Fibroblast of gingiva (primary cell): ENCODE data around the gene TRMU.

Experiments
- DNase-seq: peaks from one replicate; pipeline ENCODE4 v3.0.0-alpha.2; 2011; ENCODE audit warnings: low read depth

Gene TRMU

DNA sequence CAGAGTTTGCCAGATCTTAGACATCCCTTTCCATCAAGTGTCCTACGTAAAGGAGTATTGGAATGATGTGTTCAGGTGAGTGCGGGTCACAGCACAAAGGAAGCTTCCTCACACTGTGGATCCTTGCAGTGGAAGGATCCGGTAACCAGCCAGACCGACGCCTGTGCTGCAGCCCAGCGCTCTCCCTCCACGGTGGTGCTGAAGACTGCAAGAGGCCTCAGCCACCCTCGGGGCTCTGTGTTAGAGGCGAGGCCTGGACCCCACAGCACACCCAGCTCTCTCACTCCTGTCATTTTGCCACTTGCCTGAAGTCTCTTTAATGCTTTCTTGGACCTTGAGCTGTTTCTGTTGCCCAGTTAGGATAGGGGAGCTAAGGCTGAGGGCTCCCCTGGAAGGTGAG is 2.4 kb downstream of the TRMU start:
- no peak for DNase-seq

DNA sequence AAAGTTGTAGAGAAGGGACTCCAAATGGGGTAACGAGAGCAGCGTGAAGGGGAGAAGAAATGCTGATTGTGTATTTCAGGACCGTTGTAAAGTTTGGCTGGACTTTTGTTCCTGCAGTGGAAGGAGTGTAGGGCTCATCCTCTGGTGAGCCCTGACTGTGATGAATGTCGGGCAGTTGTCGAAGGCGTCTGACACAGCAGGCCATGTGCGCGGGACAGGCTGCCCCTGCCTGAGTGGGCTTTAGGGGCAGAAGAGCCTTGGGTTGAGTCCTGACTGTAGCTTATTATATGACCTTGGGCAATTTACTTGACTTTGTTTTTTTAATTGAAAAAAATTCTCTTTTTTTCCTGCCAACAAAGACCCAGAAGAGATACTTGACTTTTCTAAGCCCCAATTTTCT is 3.1 kb downstream of the TRMU start:
- DNase-seq = no peak

DNA sequence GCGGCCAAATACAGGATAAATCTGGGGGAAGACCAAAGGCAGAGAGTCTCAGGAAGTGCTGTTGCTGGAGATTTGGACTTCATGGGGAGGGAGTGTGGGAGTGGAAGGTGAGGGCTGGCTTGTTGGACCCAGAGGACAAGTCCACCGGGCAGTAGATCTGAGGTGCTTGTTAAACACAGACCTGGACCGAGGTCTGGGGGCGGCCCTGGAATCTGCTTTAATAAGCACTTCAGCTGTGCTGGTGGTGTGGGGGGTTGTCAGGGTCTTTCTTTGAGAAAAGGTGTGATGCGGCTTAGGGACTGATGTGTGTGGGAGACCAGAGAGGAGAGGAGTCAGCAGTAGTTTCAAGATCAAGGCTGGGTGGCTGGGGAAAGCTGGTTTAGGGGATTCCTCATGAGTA is 4.4 kb downstream of the TRMU start:
- no peak for DNase-seq

DNA sequence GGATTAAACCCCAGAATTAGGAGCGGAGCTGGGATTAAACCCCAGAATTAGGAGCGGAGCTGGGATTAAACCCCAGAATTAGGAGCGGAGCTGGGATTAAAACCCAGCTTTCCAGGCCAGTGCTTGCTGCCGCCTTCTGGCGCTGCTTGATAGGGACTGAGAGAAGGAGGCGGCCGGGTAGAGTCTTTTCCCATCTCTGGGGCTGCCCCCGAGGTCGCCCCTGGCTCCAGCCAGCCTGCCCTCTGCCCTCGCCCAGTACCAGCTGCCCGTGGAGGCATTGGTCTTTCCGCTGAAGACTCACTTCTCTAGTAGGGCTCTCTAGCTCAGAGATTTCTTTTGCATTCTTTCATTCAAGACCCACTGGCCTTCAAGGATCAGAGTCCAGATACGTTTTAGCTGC is 5.2 kb downstream of the TRMU start:
- DNase-seq = no peak

DNA sequence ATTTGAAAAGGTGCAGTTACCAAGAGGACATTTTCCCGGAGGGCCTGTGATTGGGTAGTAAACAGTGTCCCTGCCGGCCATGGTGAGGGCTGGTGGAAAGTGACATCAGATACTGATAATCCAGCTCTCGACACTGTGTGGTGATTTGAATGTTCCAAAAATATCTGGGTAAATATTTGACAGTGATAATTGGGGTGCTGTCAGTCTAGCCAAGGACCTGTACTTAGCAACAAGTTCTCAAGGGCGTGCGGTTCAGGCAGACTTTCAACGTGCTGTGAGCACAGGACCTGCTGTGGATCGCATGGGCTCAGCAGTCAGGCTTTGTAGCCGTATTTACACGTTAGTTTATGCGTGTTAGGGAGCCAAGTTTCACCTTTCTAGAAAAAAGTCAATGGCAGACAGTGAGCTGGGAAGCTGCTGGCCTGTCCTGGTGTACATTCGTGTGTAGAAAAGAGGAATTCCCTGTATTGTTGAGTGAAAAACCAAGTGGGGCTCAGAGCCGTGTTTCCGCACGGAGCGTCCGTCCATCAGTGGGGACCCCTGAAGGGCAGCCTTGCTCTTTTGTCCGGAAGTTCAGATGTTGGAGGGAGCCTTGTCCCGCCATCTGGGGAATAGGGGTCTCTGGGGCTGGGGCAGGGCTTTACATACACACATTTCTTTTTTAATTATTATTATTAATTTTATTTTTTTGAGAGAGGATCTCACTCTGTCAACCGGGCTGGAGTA is 11.3 kb downstream of the TRMU start:
- DNase-seq = no peak

DNA sequence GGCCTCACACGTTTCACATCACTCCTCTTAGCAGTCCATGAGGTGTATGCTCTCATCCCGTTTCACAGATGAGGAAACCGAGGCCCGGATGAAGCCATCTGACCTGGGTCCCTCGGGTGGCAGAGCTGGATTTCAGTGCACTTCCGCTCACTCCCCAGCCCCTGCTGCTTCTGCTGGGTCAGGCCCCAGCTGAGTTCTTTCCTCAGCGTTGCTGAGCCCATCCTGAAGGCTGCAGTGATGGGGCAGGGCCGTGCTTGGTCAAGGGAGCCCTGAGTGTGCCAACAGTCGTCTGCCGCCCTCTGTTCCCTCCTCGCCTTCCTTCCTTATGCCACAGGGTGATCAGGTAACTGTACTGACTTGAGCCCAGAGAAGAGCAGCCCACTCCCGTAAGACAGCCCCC is 12.1 kb downstream of the TRMU start:
- DNase-seq = no peak

DNA sequence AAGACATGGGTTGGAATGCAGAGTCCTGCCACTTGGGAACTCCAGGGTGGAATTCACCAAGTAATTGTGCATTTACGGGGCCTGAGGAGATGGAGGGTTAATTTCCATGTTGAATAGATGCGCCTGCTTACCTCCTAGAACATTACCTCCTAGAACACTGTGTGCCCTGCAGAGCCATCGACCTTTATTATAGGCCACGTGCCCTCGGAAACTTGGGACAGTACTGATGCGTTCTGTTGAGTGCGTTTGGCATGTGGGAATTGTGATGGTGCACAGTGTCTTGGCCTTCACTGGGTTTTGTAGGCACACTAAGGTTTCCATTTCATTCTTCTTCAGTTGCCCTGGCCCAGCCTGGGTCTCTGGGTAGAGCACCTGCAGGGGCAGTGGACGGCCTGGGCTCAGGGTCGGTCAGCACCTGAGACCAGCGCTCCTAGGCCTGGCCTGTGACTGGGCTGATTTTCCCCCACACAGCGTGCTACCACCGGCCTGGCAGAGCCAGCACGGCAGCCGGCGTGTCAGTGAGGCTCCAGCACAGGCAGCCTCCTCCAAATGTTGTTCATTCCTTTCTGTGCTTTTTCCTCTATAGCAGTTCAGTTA is 12.7 kb downstream of the TRMU start:
- no peak for DNase-seq

DNA sequence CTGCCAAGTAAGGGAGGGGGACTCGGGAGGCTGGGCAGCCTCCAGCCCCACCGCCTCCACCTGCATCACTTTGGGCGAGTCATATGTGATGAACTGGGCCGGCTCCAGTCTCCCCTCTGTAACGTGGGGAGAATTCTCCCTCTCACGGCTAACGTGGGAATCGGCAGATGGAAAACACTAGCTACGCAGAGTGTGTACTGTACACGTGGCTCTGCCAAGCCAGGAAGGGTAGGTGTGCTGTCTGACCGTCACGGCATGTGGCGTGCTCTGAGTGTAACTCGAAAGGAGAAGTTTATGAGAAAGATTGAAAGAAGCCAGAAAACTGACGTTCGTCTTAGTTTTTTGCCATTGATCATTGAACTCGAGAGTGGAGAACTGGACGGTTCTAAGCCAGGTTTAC is 13.7 kb downstream of the TRMU start:
- no peak for DNase-seq

DNA sequence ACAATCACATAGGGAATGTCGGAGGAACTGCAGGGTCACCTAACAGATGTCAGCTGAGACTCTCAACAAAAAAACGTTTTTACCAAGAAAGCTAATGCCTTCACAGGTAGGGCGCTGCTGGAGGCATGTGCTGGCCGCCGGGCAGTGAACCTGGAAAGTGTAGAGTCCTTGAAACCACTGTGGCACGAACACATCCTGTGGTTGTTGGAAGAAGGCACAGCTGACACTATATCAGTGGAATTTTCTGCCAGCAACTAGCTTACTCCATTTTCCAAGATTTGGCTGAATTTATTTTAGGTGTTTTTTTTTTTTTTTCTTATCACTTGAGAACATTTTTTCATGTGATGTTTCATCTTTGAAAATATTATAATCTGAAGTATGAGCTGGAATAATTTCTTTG is 14.2 kb downstream of the TRMU start:
- DNase-seq = no peak

DNA sequence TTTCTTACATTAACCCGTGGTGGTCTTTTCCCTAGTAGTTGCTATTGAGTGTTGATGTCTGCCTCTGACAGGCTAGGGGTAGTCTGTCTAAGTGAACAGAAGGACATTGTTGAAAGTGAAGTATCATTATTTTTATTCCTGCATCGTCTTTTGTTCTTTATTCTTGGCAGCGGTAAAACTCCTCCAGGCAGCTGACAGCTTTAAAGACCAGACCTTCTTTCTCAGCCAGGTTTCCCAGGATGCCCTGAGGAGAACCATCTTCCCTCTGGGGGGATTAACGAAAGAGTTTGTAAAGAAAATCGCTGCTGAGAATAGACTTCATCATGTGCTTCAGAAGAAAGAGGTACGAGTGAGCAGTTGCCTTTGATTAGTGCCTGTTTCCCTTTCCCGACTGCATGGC is 14.6 kb downstream of the TRMU start:
- no peak for DNase-seq

DNA sequence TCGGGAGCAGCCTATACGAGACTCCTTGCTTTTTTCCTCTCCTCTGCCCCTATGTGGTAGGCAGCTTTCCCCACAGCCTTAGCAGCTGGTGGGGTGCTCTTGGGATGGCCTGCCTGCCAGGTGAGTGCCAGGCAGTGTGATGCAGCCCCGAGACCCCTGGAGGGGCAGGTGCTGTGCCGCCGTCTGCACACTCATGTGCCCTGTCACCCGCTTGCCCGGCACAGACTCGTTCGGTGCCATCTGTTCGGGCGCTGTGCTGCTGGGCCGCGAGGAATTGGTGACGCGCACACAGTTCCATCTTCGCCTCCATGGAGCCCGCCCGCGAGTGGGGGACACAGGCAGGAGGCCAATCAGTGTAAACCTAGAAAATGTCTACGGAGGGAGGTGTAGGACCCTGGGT is 15.1 kb downstream of the TRMU start:
- no peak for DNase-seq

DNA sequence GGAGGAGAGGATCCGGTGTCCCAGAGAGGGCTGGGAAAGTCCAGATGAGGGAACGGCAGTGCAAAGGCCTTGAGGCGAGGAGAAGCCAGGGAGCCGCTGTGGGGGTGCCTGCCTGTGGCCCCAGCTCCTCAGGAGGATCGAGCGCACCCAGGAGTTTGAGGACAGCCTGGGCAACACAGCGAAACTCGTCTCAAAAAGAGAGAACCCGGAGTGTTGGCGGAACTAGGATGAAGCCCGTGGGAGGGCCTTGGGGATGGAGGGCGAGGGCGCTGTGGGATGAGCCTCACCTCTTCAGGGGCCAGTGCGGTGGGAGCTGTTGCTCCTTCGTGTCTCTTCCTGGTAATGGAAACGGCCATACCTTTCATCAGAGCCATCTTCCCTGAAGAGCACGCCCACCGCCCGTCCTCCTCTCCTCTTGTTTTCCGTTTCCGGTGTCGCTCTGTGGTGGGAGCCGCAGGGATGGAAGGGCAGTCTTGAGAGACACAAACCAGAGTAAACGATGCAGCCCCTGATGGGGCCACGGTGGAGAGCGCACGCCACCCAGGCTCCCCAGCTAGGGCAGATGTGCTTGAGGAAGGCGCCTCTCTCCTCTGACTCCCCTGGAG is 15.7 kb downstream of the TRMU start:
- no peak for DNase-seq

DNA sequence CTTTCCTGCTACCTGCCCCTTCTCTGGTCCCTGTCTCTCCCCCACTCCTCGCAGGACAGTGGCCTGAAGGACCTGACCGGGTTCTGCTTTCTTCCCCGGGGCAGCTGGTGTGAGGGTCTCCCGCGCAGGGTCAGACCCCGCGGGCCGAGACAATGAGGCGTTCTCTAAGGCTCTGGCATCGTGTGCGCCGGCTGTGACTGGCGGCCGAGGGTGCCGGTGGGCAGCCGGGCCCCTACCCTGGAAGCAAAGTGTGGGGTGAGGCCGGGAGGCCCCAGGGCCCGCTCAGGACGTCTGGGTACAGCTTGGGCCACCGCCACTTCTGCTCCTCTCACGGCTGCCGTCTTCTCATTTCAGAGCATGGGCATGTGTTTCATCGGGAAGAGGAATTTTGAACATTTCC is 16.3 kb downstream of the TRMU start:
- no peak for DNase-seq

DNA sequence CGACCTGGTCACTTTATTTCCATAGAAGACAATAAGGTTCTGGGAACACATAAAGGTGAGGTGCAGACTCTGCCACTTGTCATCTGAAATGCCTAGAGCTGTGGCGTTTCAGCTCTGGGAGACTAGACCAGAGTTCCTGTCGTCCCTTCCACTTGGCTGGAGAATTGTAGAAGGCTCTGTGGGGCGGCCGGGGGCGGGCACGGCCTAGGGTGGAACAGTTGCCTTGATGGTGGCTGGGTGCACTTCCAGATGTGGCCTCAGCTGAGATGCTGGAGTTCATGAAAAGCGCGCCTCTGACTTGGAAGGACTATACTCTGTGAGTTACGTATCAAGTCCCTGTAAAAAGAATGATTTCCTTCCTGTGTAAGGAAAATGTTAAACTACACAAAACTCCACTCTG is 16.8 kb downstream of the TRMU start:
- DNase-seq = no peak

DNA sequence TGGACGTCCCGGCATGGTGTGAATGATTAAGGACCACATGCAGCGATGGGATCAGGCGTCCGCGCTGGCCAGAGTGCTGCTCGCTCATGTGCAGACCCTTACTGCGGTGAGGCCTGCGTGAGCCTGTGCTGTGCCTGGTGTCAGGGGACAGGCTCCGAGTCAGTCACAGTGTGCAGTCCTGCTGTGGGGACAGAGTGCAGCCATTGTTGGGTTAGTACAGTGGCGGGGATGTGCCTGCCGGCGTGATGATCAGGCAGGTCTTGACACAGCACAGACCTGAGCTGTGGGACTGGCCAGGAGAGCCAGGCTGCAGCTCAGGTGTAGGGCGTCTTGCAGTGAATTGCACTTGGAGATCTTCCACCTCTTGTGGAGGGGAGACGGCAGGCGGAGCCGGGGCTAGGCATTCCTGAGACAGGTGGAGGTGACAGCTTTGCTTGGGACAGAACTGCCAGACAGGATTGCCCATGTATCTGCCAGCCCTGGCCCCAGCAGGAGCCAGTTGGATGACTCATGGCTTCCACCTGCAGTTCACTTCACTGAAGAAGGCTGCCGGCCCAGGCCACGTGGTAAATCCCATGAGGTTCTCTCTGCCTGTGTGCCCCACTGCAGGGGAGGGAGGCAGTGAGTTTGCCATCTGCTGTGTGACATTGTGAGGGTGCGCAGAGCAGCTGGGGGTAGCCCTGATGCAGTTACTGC is 17.3 kb downstream of the TRMU start:
- DNase-seq = no peak

DNA sequence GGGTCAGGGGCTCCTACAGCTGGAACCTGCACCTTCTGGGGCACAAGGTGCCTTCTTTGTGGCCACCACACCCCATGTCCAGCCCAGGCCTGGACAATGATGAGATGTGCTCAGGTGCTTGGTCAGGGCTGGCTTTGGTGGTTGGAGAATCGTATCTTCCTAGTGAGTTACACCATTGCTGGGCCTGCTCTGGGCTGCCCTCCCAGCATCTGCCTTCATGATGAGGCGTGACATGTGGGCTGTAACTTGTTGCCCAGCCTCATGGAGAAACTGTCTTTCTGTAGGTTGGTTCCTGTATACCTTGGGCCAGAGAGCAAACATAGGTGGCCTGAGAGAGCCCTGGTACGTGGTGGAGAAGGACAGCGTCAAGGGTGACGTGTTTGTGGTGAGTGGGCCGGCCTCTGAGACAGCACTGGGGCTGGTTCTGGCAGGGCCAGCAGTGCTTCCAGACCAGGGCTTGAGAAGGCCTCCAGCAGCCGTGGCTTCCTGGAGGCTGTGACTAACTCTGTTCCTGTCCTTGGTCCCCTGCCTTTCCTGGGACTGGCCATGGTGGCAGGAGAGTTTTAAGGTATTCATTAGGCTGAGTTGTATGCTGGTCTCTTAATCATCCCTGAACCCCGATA is 18.1 kb downstream of the TRMU start:
- no peak for DNase-seq

DNA sequence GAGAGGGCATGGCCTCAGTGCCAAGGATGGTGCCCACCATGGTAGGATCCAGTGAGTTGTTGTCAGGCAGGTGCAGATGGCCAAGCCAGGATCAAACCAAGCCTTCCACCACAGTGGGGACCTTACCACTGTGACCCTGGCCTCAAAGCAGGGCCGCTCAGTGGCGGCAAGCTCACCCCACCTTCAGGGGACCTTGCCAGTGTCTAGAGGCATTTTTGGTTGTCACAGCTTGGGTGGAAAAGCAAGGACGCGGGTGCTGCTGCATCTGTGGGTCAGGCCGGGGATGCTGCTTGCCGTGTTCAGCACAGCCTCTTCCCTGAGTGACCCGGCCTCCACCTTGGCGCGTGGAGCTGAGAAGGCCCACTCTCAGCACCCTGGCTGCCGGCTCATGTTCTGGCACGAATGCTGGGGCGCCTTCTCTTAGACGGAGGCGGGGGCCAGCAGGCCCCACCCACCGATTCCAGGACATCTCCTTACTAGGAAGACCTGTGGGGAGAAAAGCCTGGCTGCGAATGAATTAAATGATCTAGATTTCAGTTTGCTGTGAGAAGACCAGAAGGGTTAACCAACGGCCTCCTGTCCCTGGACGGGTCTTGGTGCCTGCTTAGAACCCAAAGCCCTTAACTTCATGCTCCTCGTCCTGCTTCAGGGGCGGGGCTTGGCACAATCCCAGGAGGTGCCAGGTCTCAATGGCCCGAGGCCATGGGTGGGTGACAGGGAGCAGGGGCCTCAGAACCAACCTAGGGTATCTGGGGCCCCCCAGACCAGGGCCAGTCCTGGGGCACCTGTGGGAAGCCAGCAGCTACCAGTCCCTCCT is 18.9 kb downstream of the TRMU start:
- DNase-seq = no peak

DNA sequence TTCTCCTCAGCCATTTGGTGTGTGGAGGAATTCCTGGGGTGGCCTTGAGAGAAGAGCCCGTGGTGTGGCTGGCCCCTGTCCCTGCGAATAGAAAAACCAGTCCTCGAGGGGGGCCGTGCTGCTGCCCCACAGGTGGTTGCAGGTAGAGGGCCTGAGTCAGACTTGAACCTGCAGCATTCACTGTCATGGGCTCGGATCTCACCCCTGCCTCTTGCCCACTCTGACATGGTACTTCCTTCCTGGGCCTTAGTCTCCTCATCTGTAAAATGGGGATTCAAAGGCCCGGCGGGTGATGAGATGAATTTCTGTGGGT is 19.4 kb downstream of the TRMU start:
- no peak for DNase-seq

DNA sequence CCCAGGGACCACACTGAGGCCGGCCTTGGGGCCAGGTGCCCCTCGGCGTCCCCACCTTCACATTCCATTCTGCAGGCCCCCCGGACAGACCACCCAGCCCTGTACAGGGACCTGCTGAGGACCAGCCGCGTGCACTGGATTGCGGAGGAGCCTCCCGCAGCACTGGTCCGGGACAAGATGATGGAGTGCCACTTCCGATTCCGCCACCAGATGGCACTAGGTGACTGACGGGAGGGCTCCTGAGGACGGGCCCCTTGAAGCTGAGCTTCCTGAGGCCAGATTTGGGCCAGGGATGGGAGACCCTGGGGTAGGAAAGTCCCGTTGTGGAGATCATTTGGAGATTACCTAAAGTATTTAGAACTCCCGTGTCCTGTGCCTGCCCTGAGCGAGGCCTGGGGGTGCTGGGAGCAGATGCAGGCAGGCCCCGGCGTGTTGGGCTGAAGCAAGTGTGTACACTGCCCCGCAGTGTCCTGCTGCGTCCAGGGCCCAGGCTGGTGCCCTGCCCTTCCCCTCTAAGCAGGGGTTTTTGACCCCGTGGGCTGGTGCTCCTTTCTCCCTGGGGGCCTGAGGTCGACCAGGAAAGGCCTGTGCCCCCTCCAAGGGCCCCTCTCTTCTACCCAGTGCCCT is 20.0 kb downstream of the TRMU start:
- DNase-seq = peak; percentile 40

DNA sequence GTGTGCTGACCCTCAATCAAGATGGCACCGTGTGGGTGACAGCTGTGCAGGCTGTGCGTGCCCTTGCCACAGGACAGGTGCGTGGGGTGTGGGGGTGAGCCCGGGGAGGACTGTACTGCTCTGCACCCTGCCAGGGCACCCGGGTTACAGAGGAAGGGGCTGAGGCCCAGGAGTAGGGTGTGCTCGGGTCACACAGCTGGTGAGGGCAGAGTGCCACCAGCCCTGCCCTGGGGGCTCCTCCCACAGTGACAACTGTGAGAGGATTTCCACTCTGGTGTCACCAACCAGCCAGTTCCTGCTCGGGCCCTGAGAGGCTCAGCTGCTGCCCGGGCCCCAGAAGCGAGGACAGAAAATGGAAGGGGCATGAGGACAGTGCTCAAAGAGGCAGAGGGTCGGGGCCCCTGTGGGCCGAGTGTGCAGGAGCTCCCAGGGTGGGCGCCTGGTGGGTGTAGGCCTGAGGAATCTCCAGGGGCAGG is 20.5 kb downstream of the TRMU start:
- DNase-seq = no peak
